Spleen (tissue), 11 donors: ENCODE results near the gene ZNF284. TPM values are rescaled to one million over a fixed set of nuclear protein-coding genes. Genes with fewer than 3 reads are reported as not detected.

Experiments
- DNase-seq: peaks from one replicate; pipeline ENCODE4 v3.0.0-alpha.2; 2020
- H3K27ac ChIP-seq, 8 donors: fragments of 200-600 bp; sonication (generic) in 7 of 8; 1 replicate in 4 of 8; 2 replicates in 4 of 8; pipeline versions ENCODE4 v1.5.0 to v1.8.0; 2016 to 2021; ENCODE audit warnings: inconsistent platforms in 4 of 8, mild to moderate bottlenecking in 4 of 8, moderate library complexity in 1 of 8
- H3K27me3 ChIP-seq, 7 donors: fragments of 200-600 bp; sonication (generic) in 6 of 7; replicated peaks in 1 of 7; 1 replicate in 4 of 7; 2 replicates in 3 of 7; pipeline versions ENCODE4 v1.5.0 to v1.8.0; 2016 to 2021; ENCODE audit warnings: inconsistent platforms in 3 of 7, mild to moderate bottlenecking in 1 of 7
- H3K36me3 ChIP-seq, 6 donors: fragments of 200-600 bp; sonication (generic) in 5 of 6; 1 replicate in 4 of 6; 2 replicates in 2 of 6; pipeline versions ENCODE4 v1.5.0 to v1.8.0; 2016 to 2021; ENCODE audit warnings: inconsistent platforms in 2 of 6
- H3K4me1 ChIP-seq, 6 donors: fragments of 200-600 bp; sonication (generic) in 5 of 6; 1 replicate in 3 of 6; 2 replicates in 3 of 6; pipeline versions ENCODE4 v1.5.0 to v1.8.0; 2016 to 2021; ENCODE audit warnings: inconsistent platforms in 3 of 6
- H3K4me3 ChIP-seq, 8 donors: fragments of 200-600 bp; sonication (generic) in 7 of 8; 1 replicate in 4 of 8; 2 replicates in 4 of 8; pipeline versions ENCODE4 v1.5.0 to v1.8.0; 2016 to 2021; ENCODE audit warnings: inconsistent platforms in 4 of 8, mild to moderate bottlenecking in 4 of 8, moderate library complexity in 2 of 8
- H3K9me3 ChIP-seq, 8 donors: fragments of 200-600 bp; sonication (generic) in 7 of 8; 1 replicate in 4 of 8; 2 replicates in 4 of 8; pipeline versions ENCODE4 v1.5.0 to v1.8.0; 2016 to 2021; ENCODE audit warnings: inconsistent platforms in 4 of 8
- POLR2A ChIP-seq, 3 donors: fragments of 450-650 bp; IDR thresholded peaks; one replicate each; pipeline ENCODE4 v1.5.1; 2017; ENCODE audit warnings: antibody characterized with exemption in 3 of 3, mild to moderate bottlenecking in 1 of 3
- POLR2AphosphoS5 ChIP-seq, 3 donors: sonication (generic); formaldehyde crosslinking; IDR thresholded peaks; one replicate each; pipeline ENCODE4 v1.5.1; 2017; ENCODE audit warnings: antibody characterized with exemption in 3 of 3
- WGBS, 5 donors: extraction: QIAGEN DNeasy Blood & Tissue Kit in 3 of 5; methylation state at CpG; one replicate each; pipeline versions ENCODE4 v1.1.5 to v1.1.7; 2013 to 2018; 5-methylcytosine and 5-hydroxymethylcytosine counted together
- intact Hi-C: fragments of 100-400 bp; cut with DNase I; formaldehyde crosslinking; loops from one replicate; pipeline ENCODE4 v1.15.0; 2023; ENCODE audit warnings: low total_unique reads
- polyA plus RNA-seq, 3 donors: library from polyadenylated mRNA; stranded (reverse); fragments of 200-250 nt; gene quantifications; one replicate each; pipeline ENCODE4 v1.2.1, GENCODE V29; 2013
- total RNA-seq, 7 donors: library from RNA; depleted of rRNA in 3 of 7; stranded (reverse); fragments of >200 nt in 3 of 7; fragmentation: NEBNext Ultra II Directional in 4 of 7; extraction: Animal tissue kit (Norgen Biotek cat#: 25700) in 4 of 7; gene quantifications; one replicate each; pipeline versions ENCODE4 v1.1.0 to v1.2.1, GENCODE V29; 2016 to 2021
- TF ChIP-seq, protein P1 (sequence below), 11 experiments: fragments of 200-600 bp in 7 of 11; fragments of 450-650 bp in 4 of 11; sonication (generic) in 4 of 11; IDR thresholded peaks in 8 of 11; conservative IDR thresholded peaks in 3 of 11; 1 replicate in 7 of 11; 2 replicates in 4 of 11; pipeline versions ENCODE4 v1.4.0 to v1.8.0; 2016 to 2021; ENCODE audit warnings: antibody characterized with exemption in 11 of 11, inconsistent platforms in 4 of 11, mild to moderate bottlenecking in 1 of 11
- donor health status: healthy with polysubstance abuse.
- donor health status: DM: no; HTN: no; CAD: no; lungs with moderate emphysema.
- donor health status: DM: no; HTN: no; CAD: no.
- donor health status: Bipolar disorder and iron deficiency.
- donor health status: healthy.
- donor health status: DM: no; HTN: no; CAD: no.
- donor health status: DM: yes; HTN: yes; CAD: no.

Gene ZNF284
- total and polyA plus RNA-seq, 10 donors = 0.59 to 3.8 (median 2.6) TPM

DNA sequence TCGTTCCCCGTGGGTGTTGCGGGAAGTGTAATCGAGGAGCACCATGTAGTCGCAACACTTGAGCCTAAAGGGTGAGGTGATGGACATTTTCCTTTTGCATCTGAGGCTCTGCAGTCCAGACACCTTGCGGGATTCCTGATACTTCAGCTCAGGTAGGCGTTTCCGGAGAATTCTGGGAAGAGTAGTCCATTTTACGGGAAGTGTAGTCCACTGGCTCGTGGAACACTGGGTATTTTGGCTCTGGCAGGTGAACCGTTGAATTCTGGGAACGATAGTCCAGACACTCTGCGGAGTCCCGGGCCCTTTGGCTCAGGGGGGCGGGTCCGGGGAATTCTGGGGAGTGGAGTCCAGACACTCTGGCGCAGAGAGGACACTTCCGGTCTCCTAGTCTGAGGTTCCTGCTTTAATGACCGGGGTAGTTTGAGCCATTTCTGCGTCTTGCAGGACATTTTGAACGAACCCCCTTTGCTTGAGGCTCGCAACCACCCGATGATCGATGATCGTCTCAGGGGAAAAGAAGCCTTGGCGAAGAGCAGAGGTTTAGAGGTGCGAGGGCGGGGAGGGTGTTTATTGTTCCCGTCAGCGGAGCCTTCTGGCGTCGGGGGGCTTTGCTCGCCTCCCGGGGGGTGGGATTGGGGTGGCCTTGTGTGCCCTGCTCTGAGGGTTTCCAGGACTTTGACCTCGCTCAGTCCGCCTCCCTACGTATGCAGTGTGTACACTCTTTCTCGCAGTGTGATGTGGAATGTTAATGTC lies 20.1 kb upstream of the ZNF284 start, which contains the start of gene ZNF223:
ZNF223 (plus strand) TSS at position 387 of the 753 bp plus-strand sequence. CDS start 3,141 bp downstream, outside the sequence.
- DNase-seq = peak; percentile 94
- Histone ChIP-seq H3K4me3 (peak within 1 kb of the TSS; percentile 52 to 82 (median 66)), H3K27ac (peak within 1 kb of the TSS; percentile 54 to 82 (median 70)), H3K4me1 (peaks cover 7 to 26% (median 17%) of the 10 kb centered on the region in 6 donors), H3K9me3 (peaks cover 0 to 34% (median 14%) of the 10 kb centered on the region in 8 donors), H3K27me3 (peaks cover 0 to 8% (median 0%) of the 10 kb centered on the region in 7 donors), H3K36me3 (peaks cover 0 to 21% (median 13%) of the 10 kb centered on the region in 6 donors)
- WGBS, 5 donors = 0 to 4% (median 4%) methylated on average over 36 to 38 of the region's 38 CpGs
- intact Hi-C loops = no loop called here
- TF ChIP-seq, protein P1, sequence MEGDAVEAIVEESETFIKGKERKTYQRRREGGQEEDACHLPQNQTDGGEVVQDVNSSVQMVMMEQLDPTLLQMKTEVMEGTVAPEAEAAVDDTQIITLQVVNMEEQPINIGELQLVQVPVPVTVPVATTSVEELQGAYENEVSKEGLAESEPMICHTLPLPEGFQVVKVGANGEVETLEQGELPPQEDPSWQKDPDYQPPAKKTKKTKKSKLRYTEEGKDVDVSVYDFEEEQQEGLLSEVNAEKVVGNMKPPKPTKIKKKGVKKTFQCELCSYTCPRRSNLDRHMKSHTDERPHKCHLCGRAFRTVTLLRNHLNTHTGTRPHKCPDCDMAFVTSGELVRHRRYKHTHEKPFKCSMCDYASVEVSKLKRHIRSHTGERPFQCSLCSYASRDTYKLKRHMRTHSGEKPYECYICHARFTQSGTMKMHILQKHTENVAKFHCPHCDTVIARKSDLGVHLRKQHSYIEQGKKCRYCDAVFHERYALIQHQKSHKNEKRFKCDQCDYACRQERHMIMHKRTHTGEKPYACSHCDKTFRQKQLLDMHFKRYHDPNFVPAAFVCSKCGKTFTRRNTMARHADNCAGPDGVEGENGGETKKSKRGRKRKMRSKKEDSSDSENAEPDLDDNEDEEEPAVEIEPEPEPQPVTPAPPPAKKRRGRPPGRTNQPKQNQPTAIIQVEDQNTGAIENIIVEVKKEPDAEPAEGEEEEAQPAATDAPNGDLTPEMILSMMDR (IDR thresholded peaks at IDR 0.05 in 8 of 11, conservative IDR thresholded peaks at IDR 0.05 in 3 of 11) = no peak
- TF ChIP-seq POLR2A (IDR thresholded peaks at IDR 0.05) = no peak
- TF ChIP-seq POLR2AphosphoS5 (IDR thresholded peaks at IDR 0.05) = peak in 2 of 3 donors; percentile 85 to 86

DNA sequence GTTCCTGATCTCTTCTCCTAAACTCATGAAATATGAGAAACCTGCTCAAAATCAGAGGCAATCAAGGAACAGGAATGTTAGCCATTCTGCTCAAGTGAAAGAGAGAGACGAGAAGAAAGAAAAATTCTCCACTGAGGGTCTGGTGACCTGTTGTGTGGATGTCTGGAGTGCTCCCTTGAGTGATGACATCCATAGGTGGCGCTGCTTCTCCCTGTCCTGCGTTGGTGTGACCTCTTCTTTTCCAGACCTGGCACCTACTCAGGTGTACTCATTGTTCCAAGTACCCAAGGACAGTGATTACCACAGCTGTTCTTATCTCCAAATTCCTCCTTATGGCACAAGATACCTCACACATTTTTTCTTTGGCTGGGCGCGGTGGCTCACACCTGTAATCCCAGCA lies 16.1 kb upstream of the ZNF284 start:
- WGBS, 5 donors = 90 to 97% (median 95%) methylated on average over 5 of the region's 5 CpGs
- Histone ChIP-seq H3K9me3 (peaks cover 0 to 60% (median 24%) of the 10 kb centered on the region in 8 donors), H3K27me3 (no peaks in the 10 kb centered on the region), H3K27ac (no peak overlapping the region), H3K4me1 (peaks cover 7 to 22% (median 15%) of the 10 kb centered on the region in 6 donors), H3K4me3 (no peak overlapping the region), H3K36me3 (peaks cover 0 to 62% (median 33%) of the 10 kb centered on the region in 6 donors)
- intact Hi-C loops = no loop called here
- TF ChIP-seq POLR2A (IDR thresholded peaks at IDR 0.05) (no peak), POLR2AphosphoS5 (IDR thresholded peaks at IDR 0.05) (no peak)
- TF ChIP-seq, protein P1 (IDR thresholded peaks at IDR 0.05 in 8 of 11, conservative IDR thresholded peaks at IDR 0.05 in 3 of 11) = no peak
- DNase-seq = no peak

DNA sequence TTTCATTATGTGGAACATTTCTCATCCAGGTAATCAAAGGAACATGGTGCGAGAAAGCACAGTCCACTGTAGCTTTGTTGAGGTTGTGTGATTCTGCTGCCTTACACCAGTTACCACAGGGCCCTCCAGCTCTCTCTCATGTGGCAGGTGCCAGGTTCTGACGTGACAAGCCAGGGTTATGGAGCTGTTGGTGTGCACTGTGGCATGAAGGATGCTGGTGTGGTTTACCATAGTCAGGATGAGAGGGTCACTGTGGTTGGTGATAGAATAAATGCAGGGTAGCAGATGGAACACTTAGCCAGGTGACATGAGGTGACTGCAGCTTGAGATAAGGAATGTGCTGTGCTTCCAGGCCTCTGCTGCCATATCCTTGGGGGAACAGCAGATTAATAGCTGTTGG lies 12.7 kb upstream of the ZNF284 start:
- WGBS, 5 donors = 68 to 88% (median 83%) methylated on average over 2 of the region's 2 CpGs
- peaks cover 0 to 90% (median 44%) of the 10 kb centered on the region in 8 donors for H3K9me3 ChIP-seq
- H3K27ac ChIP-seq = no peak overlapping the region
- intact Hi-C loops = no loop called here
- no peak for DNase-seq
- peaks cover 0 to 95% (median 65%) of the 10 kb centered on the region in 6 donors for H3K36me3 ChIP-seq
- TF ChIP-seq POLR2AphosphoS5 (IDR thresholded peaks at IDR 0.05) = no peak
- no peak for TF ChIP-seq POLR2A (IDR thresholded peaks at IDR 0.05)
- TF ChIP-seq, protein P1 (IDR thresholded peaks at IDR 0.05 in 8 of 11, conservative IDR thresholded peaks at IDR 0.05 in 3 of 11) = no peak
- no peak overlapping the region for H3K4me3 ChIP-seq
- no peaks in the 10 kb centered on the region for H3K27me3 ChIP-seq
- H3K4me1 ChIP-seq = no peaks in the 10 kb centered on the region

DNA sequence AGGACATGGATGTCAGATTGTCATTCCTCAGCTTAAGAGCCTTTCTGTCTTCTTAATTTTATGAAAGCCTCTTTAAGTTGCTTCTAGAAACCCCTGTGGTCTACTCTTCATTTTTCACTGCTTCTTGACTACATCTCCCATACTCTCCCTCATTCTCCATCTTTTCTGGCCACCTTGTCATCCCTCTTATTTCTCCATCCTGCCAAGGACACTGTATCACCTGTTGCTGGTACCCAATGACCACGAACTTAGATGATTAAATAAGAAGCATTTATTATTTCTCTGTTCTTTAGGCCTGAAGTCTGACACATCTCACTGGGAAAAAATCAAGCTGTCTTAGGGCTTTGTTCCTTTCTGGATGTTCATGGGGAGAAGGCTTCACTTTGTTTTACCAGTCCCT lies 10.9 kb upstream of the ZNF284 start:
- WGBS, 5 donors = 81 to 91% (median 87%) methylated on average over 1 of the region's 1 CpG
- no peak for DNase-seq
- no peak overlapping the region for H3K4me3 ChIP-seq
- peaks cover 5 to 99% (median 70%) of the 10 kb centered on the region in 6 donors for H3K36me3 ChIP-seq
- no peak overlapping the region for H3K27ac ChIP-seq
- no peak for TF ChIP-seq POLR2AphosphoS5 (IDR thresholded peaks at IDR 0.05)
- TF ChIP-seq, protein P1 (IDR thresholded peaks at IDR 0.05 in 8 of 11, conservative IDR thresholded peaks at IDR 0.05 in 3 of 11) = no peak
- TF ChIP-seq POLR2A (IDR thresholded peaks at IDR 0.05) = no peak
- no peaks in the 10 kb centered on the region for H3K4me1 ChIP-seq
- H3K27me3 ChIP-seq = no peaks in the 10 kb centered on the region
- intact Hi-C loops = no loop called here
- H3K9me3 ChIP-seq = peaks cover 3 to 91% (median 50%) of the 10 kb centered on the region in 8 donors
